GM19328 (cell line): ENCODE results near the gene CARS1.
A peak's percentile ranks its signal among the peaks of the same experiment; 100 is the strongest.

Experiments used
- ATAC-seq: cut with Tn5 transposase; IDR thresholded peaks from one replicate; pipeline ENCODE4 v1.9.1; 2021; ENCODE audit warnings: mild to moderate bottlenecking, moderate library complexity; ENCODE audit not compliant: unreplicated experiment

CARS1 gene

DNA sequence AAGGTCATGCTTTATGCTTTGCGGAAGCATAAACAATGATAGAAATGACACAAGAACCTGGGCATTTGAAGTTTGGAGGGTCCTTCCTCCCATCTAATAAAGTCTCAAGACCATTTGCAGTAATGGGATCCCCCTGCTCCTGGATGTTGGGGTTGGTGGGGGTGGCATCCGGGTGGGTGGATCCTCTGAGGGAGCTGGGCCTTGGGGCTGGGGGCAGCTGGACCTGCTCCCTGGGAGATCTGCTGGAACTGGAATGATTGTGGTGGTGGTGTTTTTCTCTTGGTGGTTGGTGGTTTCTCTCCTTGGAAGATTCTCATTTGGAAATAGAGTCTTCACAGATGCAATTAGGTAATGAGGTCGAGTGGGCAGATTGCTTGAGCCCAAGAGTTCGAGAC lies 62.9 kb downstream of the CARS1 start:
- ATAC-seq, result no peak

- ATAC-seq, result no peak
Measured at GRCh38 chr11:2992997-2993325, 64.3 kb downstream of the CARS1 start.

DNA sequence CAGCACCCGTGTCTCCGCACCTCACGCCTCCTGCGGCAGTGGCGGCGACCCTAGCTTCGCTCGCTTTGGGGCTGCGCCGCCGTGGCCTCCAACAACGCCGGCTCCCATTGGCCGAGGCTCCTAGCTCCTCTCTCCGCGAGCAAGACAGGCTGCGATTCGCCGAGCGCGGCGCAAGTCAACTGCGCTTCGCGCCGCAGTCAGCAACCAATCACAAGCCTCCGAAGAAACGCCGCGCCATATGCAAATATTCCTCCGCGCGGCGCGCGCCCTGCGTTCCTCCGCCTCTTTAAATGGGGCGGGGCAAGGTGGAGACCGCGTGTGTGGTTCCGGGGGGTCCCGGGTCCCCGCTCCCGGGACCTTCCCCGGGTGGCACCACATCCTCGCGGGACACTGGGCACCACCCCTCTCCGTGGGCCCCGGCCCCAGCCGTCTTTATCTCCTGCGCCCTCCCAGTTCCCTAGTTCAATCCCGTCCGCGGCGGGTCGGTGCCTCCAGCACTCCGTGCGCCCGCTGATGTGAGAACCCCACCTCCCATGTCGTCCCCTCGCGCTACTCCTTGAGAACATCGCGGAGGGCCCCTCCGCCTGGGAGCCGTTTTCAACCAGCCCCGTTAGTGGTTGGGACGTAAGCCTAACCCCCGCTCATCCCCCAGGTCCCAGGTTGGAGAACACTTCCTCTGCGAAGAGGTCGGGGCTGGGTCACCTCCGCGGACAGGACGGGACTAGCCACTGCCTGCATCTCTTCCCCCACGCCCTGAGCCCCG lies 64.8 kb downstream of the CARS1 start, which contains the start of gene NAP1L4:
Gene NAP1L4, minus strand, starts transcription at position 96 of the 763 bp plus-strand sequence. CDS start 13,109 bp downstream, outside the sequence.
- peak; percentile 90 for ATAC-seq

- peak; percentile 40 for ATAC-seq
Measured at GRCh38 chr11:2991452-2992233, 65.6 kb downstream of the CARS1 start.

DNA sequence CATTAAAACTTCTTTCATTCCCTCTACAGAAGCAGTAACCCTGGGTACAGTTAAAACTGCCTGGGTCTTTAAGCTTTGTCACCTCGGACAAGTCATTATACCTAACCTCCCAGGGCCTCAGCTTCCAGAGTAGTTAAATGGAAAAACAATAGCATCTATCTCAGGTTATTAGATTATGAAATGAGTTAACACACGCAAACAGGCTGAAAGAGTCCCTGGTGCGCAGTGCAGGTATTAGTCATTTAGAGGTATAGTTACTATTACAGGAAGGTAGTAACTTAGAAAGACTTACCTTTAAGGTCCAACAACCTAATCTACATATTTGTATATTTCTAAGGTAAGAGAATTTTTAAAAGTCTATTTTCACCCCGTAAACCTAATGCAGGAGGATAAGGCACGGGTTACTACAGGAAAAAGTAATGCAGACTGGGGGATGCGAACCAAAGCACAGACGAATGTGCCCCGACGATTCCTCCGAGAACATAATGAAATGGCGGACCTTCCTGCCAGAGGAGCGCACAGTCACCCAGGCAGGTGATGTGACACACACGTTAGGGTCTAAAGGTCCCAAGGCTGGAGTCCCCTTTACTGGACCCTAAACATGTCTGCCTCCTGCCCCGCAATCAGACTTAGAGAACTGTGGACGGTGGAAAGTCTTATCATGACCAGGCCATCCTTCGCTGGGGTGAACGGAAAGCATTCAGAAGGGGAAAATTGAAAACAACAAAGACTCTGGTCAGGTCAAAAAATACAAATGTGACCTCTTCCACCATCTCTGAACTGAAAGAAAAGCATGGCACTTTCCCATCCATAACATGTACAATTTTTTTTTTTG lies 66.4 kb downstream of the CARS1 start:
- no peak for ATAC-seq

DNA sequence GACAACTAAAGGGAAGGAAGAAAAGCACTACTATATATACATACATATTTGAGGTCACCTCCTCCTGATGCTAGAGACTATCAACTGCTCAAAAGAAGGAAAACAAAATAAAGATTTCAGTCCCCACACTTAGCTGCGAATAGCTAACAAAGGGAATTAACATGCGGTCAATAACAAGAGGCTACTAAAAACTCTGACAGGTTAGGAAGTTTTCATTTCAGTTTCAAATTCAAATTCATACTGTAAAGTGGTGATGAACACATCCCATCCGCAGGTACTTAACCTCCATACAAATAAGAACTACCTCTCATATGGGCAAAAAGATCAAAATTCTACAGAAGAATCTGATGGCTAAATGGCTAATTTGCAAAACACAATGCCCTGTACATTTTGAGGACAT lies 67.7 kb downstream of the CARS1 start:
- ATAC-seq, result no peak

GRCh38 chr11:2989006-2989405 lies 68.2 kb downstream of the CARS1 start:
- no peak for ATAC-seq

DNA sequence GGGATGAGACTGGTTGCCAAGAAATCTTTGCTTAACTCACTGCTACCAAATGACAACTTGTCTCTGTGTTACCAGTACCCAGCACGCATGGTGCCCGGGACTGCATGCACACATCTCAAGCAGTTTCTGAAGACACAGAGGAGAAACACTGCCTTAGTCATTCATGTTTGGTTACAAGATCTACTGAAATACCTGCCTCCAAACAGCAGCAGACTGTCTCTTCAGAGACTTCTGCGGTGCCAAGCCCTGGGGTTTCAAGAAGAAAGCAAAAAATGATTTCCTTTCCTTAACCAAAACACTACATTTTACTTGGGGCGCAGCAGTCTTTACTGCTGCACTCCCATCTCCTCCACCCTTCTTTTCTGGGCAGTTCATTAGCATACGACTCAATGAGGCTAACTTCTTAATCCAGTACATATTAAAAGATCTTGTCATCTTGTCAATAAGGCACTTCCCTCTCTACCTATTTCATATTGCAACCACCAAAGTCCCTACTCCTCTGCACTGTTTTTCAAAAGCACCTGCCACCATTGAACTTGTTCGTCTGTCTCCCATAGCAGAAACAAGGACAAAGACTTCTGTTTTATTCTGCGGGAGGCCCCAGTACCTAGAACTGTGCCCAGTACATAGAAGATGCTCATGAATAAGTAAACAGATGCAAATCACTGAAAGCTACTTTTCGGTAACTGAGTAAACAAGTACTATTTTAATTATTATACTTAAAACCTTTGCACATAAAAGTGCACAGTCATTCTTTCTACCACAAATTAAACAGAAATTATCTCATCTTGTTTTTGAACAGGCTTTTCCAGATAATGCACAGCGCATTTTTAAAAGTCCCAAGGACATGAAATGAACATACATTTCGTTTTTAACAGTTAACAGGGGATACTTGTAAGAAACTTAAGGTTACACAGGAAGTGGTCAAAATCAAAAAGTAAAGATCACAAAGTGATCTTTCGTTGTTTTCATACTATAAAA lies 69.1 kb downstream of the CARS1 start:
- no peak for ATAC-seq

- no peak for ATAC-seq
Measured at GRCh38 chr11:2983908-2984307, 73.3 kb downstream of the CARS1 start.

DNA sequence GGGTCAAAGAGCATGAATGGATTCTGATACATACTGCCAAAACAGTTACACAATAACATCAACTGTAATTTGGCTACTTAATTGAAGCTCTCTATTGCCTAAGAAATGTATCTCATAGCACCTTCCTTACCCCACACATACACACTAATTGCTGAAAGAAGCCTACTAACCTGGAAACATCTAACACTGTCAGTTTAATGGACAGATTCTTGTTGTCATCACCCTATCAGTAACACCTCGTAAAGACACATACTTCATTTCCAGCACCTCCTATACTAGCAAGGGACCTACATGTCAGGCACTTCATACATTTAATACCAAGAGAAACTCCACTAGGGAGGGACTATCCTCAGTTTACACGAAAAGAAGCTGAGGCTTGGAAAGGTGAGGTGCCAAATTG lies 75.0 kb downstream of the CARS1 start:
- no peak for ATAC-seq

GRCh38 chr11:2981130-2981529 lies 76.1 kb downstream of the CARS1 start:
- no peak for ATAC-seq

DNA sequence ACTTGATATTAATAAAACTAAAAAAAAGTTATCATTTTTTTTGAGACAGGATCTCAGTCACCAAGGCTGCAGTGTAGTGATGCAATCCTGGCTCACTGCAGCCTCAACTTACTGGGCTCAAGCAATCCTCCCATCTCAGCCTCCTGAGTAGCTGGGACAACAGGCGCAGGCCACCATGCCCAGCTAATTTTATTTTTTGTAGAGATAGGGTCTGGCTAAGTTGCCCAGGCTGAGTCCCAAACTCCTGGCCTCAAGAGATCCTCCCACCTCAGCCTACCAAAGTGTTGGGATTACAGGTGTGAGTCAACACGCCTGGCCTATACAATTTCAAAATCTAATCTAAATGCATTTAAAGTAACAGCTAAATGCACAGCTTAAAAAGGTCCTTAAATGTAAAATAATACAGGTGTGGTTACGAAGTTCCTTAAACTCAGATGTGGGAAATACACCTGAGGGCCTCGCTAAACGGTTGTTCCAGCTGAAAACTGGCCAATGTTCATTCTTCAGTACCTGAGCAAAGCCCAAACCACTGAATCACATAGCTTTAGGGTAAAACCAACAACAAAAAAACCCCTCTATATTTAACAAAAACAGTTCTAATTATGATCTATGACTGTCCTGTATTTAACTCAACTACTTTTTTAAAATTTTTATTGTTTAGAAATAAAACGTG lies 76.9 kb downstream of the CARS1 start:
- ATAC-seq, result no peak

- no peak for ATAC-seq
Measured at GRCh38 chr11:2977113-2977512, 80.1 kb downstream of the CARS1 start.

DNA sequence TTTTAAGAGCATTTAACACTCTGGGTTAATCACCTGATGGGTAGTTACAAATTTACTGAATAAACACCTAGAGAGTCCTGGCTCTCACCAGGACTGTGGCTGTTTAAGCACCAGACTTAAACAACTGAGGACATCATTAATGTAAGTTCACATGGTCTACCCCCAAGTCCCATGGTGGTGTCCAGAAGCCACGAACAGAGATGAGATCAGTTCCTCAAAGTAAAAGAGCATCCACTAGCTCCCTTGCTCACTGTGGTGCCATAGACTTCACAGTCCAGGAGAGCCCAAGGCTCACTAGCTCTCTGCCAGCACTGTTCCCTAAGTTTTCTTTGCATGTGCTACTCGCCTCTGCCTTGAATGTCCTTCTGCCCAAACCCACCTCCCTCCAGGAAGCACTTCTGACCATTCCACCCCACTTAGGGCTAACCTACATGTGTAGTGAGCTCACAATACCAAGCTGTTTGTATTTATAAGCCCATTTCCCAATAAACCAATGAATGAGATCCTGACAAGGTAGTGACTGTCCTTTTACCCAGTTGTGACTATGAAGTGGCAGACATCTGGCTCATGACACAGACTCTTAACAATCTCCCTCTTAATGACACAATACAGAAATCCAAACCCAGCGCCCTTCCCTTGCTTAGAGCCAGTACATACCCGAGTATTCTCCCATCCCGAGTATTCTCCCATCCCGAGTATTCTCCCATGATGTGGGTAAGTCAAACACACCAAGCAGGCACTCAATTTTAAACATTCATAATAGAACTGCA lies 80.7 kb downstream of the CARS1 start:
- no peak for ATAC-seq

DNA sequence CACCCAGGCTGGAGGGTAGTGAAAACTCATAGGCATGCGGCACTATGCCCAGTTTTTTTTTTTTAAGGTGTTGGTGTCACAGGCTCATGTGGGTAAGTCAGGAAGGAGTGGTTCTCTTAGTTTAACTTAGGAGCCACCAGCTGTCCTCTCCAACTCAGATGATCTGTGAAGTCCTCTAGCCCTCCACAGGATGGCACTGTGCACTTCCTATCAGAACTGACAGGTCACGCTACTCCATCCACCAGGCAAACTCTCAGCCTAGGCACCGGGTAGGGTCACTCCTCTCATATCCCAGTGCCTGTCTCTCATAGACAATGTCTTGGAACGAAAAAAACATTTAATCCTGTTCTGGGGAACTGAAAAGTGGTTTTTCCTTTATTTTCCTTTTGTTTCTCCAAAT lies 81.6 kb downstream of the CARS1 start:
- no peak for ATAC-seq

DNA sequence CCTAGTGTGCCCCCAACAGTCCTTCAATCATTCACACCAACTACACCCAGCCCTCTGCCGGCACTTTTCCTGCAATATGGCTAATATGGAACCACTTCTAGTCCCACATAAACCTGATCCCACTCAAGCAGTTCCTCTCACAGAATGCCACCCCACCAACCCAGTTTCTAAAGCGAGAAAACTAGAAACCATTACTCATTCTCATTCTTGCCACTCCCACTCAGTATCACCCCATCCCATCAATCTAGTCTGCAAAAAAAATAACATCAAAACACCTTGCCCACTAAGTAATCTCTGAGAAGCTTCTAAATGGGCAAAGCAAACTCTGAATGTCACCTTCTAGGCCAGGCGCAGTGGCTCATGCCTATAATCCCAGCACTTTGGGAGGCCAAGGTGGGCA lies 83.0 kb downstream of the CARS1 start:
- no peak for ATAC-seq

- ATAC-seq, result no peak
Measured at GRCh38 chr11:2968341-2968900, 88.8 kb downstream of the CARS1 start.

GRCh38 chr11:2964782-2965181 lies 92.4 kb downstream of the CARS1 start:
- ATAC-seq, result no peak

GRCh38 chr11:2963761-2964160 lies 93.5 kb downstream of the CARS1 start:
- no peak for ATAC-seq
